Lower leg skin (tissue), 3 donors: ENCODE results near the gene CREB3L1.

Experiments used
- CTCF ChIP-seq, 3 donors: fragments of 450-650 bp; IDR thresholded peaks; one replicate each; pipeline ENCODE4 v1.5.1; 2016; ENCODE audit warnings: antibody characterized with exemption in 3 of 3, mild to moderate bottlenecking in 3 of 3, moderate library complexity in 2 of 3
- POLR2A ChIP-seq, 2 donors: fragments of 450-650 bp; IDR thresholded peaks; one replicate each; pipeline ENCODE4 v1.6.1; 2016 to 2017; ENCODE audit warnings: antibody characterized with exemption in 2 of 2, mild to moderate bottlenecking in 1 of 2, moderate library complexity in 1 of 2

DNA sequence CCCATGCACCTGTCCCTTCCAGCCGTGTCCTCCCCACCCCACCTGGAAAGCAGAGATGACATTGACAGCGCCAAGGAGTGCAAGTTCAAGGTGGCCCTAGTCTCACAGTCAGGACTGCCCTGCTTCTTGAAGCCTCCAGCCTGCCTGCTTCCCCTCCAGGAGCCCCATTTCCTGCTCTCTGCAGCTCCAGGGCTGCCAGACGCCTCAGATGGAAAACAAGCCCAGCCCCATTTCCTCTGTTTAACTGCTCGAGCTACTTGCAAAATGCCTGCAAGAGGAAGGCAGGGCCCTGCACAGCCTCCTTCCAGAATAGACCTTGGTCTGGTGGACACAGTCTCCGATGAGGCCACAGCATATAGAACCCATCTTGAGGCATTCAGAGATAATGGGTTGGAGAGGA is 64.8 kb downstream of the CREB3L1 start:
- TF ChIP-seq CTCF (IDR thresholded peaks at IDR 0.05) (no peak), POLR2A (IDR thresholded peaks at IDR 0.05) (no peak)
